Stimulated activated naive CD4-positive, alpha-beta T cell (primary cell): ENCODE results near the gene VAPA.

ENCODE experiments used
- DNase-seq, 6 experiments: peaks; one replicate each; lab custom pipeline; 2025; lab: John Stamatoyannopoulos, UW

VAPA gene

GRCh38 chr18:9913526-9914333, at the start of gene VAPA:
Gene VAPA, plus strand, starts transcription at chr18:9914016. Its CDS starts 241 bp downstream, at chr18:9914257.
- DNase-seq: peak; percentile 86 to 100 (median 98)

- DNase-seq: no peak
These were observed 47.9 kb upstream of the VAPA start for GRCh38 chr18:9865764-9866490.

- no peak for DNase-seq
These were observed 47.2 kb upstream of the VAPA start for GRCh38 chr18:9866627-9867026.

GRCh38 chr18:9867071-9867594, 46.7 kb upstream of the VAPA start:
- DNase-seq: no peak

- no peak for DNase-seq
These were observed 44.7 kb upstream of the VAPA start for GRCh38 chr18:9868857-9869714.

- DNase-seq: no peak
These were observed 43.9 kb upstream of the VAPA start for GRCh38 chr18:9869715-9870430.

- no peak for DNase-seq
These were observed 43.3 kb upstream of the VAPA start for GRCh38 chr18:9870431-9871008.

- DNase-seq: no peak
These were observed 42.5 kb upstream of the VAPA start for GRCh38 chr18:9871244-9871746.

GRCh38 chr18:9872823-9873222, 41.0 kb upstream of the VAPA start:
- DNase-seq: no peak

GRCh38 chr18:9874728-9875127, 39.1 kb upstream of the VAPA start:
- DNase-seq: no peak

GRCh38 chr18:9876212-9876866, 37.5 kb upstream of the VAPA start:
- DNase-seq: no peak

- DNase-seq: no peak
These were observed 36.8 kb upstream of the VAPA start for GRCh38 chr18:9876867-9877654.

- no peak for DNase-seq
These were observed 36.2 kb upstream of the VAPA start for GRCh38 chr18:9877655-9878014.

GRCh38 chr18:9878095-9878494, 35.7 kb upstream of the VAPA start:
- no peak for DNase-seq

GRCh38 chr18:9878783-9879242, 35.0 kb upstream of the VAPA start:
- DNase-seq: no peak

GRCh38 chr18:9884090-9884489, 29.7 kb upstream of the VAPA start:
- no peak for DNase-seq

- DNase-seq: no peak
These were observed 29.2 kb upstream of the VAPA start for GRCh38 chr18:9884532-9885140.

GRCh38 chr18:9885170-9886004, 28.4 kb upstream of the VAPA start, which contains the start of gene TXNDC2:
Gene TXNDC2, plus strand, starts transcription at chr18:9885973. Its CDS starts 708 bp downstream, at chr18:9886681.
- no peak for DNase-seq
